GM12878 (cell line): ENCODE measurements around the gene DCAF12L2. TPM values are rescaled to one million over a fixed set of nuclear protein-coding genes. Genes with fewer than 3 reads are reported as not detected.

ENCODE experiments used
- ATAC-seq: fragments of 200-7000 bp; cut with Tn5 transposase; 3 replicates; pipeline ENCODE4 v1.9.1; 2020; ENCODE audit warnings: mild to moderate bottlenecking, moderate library complexity
- BruUV-seq: library from RNA; stranded (reverse); fragments of 400-500 nt; replicated peaks from 2 replicates; lab custom pipeline; 2021; lab: Mats Ljungman, UMichigan
- CTCF ChIA-PET: fragments of 300-600 bp; sonication (Branson Sonifier 250); formaldehyde crosslinking; extraction: SDS; loops from one replicate; lab custom pipeline; 2021; ENCODE audit warnings: inconsistent platforms; lab: Yijun Ruan, JAX
- POLR2A ChIA-PET: fragments of 350-600 bp; formaldehyde crosslinking; extraction: SDS; loops from one replicate; lab custom pipeline; 2021; ENCODE audit warnings: inconsistent platforms; lab: Charles Lee
- RAD21 ChIA-PET: fragments of 300-600 bp; sonication (Branson Sonifier 250); formaldehyde crosslinking; loops from one replicate; lab custom pipeline; 2023; ENCODE audit warnings: antibody characterized with exemption; ENCODE audit not compliant: unreplicated experiment; lab: Charles Lee
- SMC1A ChIA-PET: fragments of 300-600 bp; sonication (Branson Sonifier 250); formaldehyde crosslinking; loops from one replicate; lab custom pipeline; 2023; ENCODE audit not compliant: unreplicated experiment, uncharacterized antibody; lab: Charles Lee
- DNase-seq: peaks from one replicate; pipeline ENCODE4 v3.0.0-alpha.2; 2011; ENCODE audit warnings: low read depth, low spot score
- FAIRE-seq: peaks from 3 replicates; lab custom pipeline; 2011; peaks lifted over from hg19 to GRCh38; lab: Jason Lieb, UNC
- H2AFZ ChIP-seq: 2 replicates; pipeline ENCODE4 v1.6.0; 2011; ENCODE audit warnings: low read depth, low read length, control low read depth; ENCODE audit not compliant: control insufficient read depth
- H3K27ac ChIP-seq: 2 replicates; pipeline ENCODE4 v1.5.1; 2011; ENCODE audit warnings: control low read depth; ENCODE audit not compliant: control insufficient read depth, insufficient read depth
- H3K27me3 ChIP-seq, 2 experiments: replicated peaks in 1 of 2; 2 replicates each; pipeline versions ENCODE4 v1.6.0 to v1.6.1; 2011; ENCODE audit warnings: low read length in 1 of 2; ENCODE audit not compliant: control insufficient read depth in 2 of 2, insufficient read depth in 2 of 2
- H3K36me3 ChIP-seq, 2 experiments: 2 replicates each; pipeline ENCODE4 v1.5.1; 2011; ENCODE audit warnings: low read length in 1 of 2; ENCODE audit not compliant: control insufficient read depth in 2 of 2, insufficient read depth in 2 of 2
- H3K4me1 ChIP-seq: 2 replicates; pipeline ENCODE4 v1.6.1; 2011; ENCODE audit warnings: mild to moderate bottlenecking, low read length, moderate library complexity, mixed read lengths; ENCODE audit not compliant: control insufficient read depth, insufficient read depth
- H3K4me2 ChIP-seq: 2 replicates; pipeline ENCODE4 v1.6.0; 2011; ENCODE audit warnings: control low read depth; ENCODE audit not compliant: control insufficient read depth, insufficient read depth
- H3K4me3 ChIP-seq: fragments of 200-600 bp; sonication (generic); 2 replicates; pipeline ENCODE4 v1.5.1; 2016
- H3K79me2 ChIP-seq: 2 replicates; pipeline ENCODE4 v1.6.0; 2011; ENCODE audit warnings: low read length; ENCODE audit not compliant: control insufficient read depth, insufficient read depth
- H3K9ac ChIP-seq: 2 replicates; pipeline ENCODE4 v1.8.0; 2011; ENCODE audit warnings: low read length, control low read depth, mixed read lengths; ENCODE audit not compliant: control insufficient read depth, insufficient read depth
- H3K9me3 ChIP-seq: replicated peaks from 3 replicates; pipeline ENCODE4 v1.5.1; 2011; ENCODE audit warnings: mild to moderate bottlenecking, low read length; ENCODE audit not compliant: control insufficient read depth, insufficient read depth
- H4K20me1 ChIP-seq: 2 replicates; pipeline ENCODE4 v1.6.0; 2011; ENCODE audit not compliant: control insufficient read depth, insufficient read depth
- BMI1 ChIP-seq: fragments of 450-650 bp; IDR thresholded peaks from 2 replicates; pipeline ENCODE4 v1.6.1; 2016; ENCODE audit warnings: mild to moderate bottlenecking, moderate library complexity, borderline replicate concordance
- CREM ChIP-seq: IDR thresholded peaks from 2 replicates; pipeline ENCODE4 v1.6.1; 2014; ENCODE audit warnings: antibody characterized with exemption, low read depth
- CTCF ChIP-seq, 3 experiments: IDR thresholded peaks in 2 of 3; conservative IDR thresholded peaks in 1 of 3; 2 replicates each; pipeline ENCODE4 v1.5.1; 2011; ENCODE audit warnings: low read depth in 3 of 3, low read length in 3 of 3, mild to moderate bottlenecking in 3 of 3, control low read depth in 2 of 3, moderate library complexity in 2 of 3, inconsistent platforms in 1 of 3, mixed read lengths in 1 of 3; ENCODE audit not compliant: control insufficient read depth in 2 of 3, insufficient read depth in 1 of 3; ENCODE audit errors: extremely low read depth in 1 of 3
- IRF3 ChIP-seq: fragments of 450-650 bp; IDR thresholded peaks from 2 replicates; pipeline ENCODE4 v1.6.1; 2014; ENCODE audit warnings: mild to moderate bottlenecking
- RAD21 ChIP-seq: IDR thresholded peaks from 2 replicates; pipeline ENCODE4 v1.6.1; 2011; ENCODE audit warnings: mild to moderate bottlenecking, low read depth, low read length, moderate library complexity; ENCODE audit not compliant: insufficient read depth
- RCOR1 ChIP-seq: conservative IDR thresholded peaks from 2 replicates; pipeline ENCODE4 v1.6.1; 2012; ENCODE audit warnings: low read depth, low read length, improper control_type of control experiment
- RELB ChIP-seq: fragments of 450-650 bp; IDR thresholded peaks from 2 replicates; pipeline ENCODE4 v1.6.1; 2017; ENCODE audit warnings: low read depth, mild to moderate bottlenecking, moderate library complexity
- SREBF1 ChIP-seq: IDR thresholded peaks from 2 replicates; pipeline ENCODE4 v1.6.1; 2012; ENCODE audit warnings: mild to moderate bottlenecking, low read length
- SRF ChIP-seq, 2 experiments: IDR thresholded peaks; 2 replicates each; pipeline ENCODE4 v1.6.1; 2011; ENCODE audit warnings: low read depth in 2 of 2, low read length in 2 of 2, mild to moderate bottlenecking in 1 of 2, moderate library complexity in 1 of 2
- TCF12 ChIP-seq: IDR thresholded peaks from 2 replicates; pipeline ENCODE4 v1.6.1; 2011; ENCODE audit warnings: low read depth, mild to moderate bottlenecking, low read length
- USF2 ChIP-seq: IDR thresholded peaks from 2 replicates; pipeline ENCODE4 v1.6.1; 2011; ENCODE audit warnings: low read depth, low read length, improper control_type of control experiment, borderline replicate concordance
- WGBS: methylation state at CpG from one replicate; pipeline ENCODE4 v1.1.6; 2016; ENCODE audit warnings: low lambda C conversion rate; ENCODE audit not compliant: insufficient replicate concordance, insufficient coverage; ENCODE audit errors: missing lambda C conversion rate; 5-methylcytosine and 5-hydroxymethylcytosine counted together
- in situ Hi-C: fragments of 300-500 bp; cut with MboI; formaldehyde crosslinking; loops from 9 replicates; pipeline ENCODE4 v1.14.3; 2018; ENCODE audit warnings: mixed read lengths
- intact Hi-C: fragments of 100-400 bp; cut with micrococcal nuclease; formaldehyde crosslinking; loops from one replicate; pipeline ENCODE4 v1.14.2; 2022; ENCODE audit not compliant: unreplicated experiment
- polyA plus RNA-seq, 11 experiments: library from polyadenylated mRNA; depleted of rRNA in 4 of 11; unstranded in 6 of 11; stranded (reverse) in 5 of 11; fragments of >200 nt; fragmentation: Nextera tagmentation in 4 of 11; fragmentation: Illumina TruSeq in 1 of 11; extraction: Ambion mirVana in 4 of 11; extraction: Trizol in 1 of 11; gene quantifications; 1 replicate in 1 of 11; 2 replicates in 10 of 11; pipeline versions ENCODE4 v1.2.1 to v1.2.3, GENCODE V29; 2011 to 2016; ENCODE audit warnings: inconsistent platforms in 2 of 11, missing spikeins in 2 of 11, low read depth in 1 of 11
- total RNA-seq, 4 experiments: library from RNA; depleted of rRNA in 3 of 4; stranded (reverse); fragments of >200 nt in 3 of 4; fragmentation: Illumina TruSeq in 1 of 4; extraction: Trizol in 1 of 4; gene quantifications; 2 replicates each; pipeline versions ENCODE4 v1.2.1 to v1.2.3, GENCODE V29; 2013 to 2021

The DCAF12L2 gene
- total and polyA plus RNA-seq, 10 of the 15 experiments (the other 5 are each of a cell fraction or from before 2014, with no cell fraction given), result not detected

- no peak for TF ChIP-seq RELB
- TF ChIP-seq SRF (IDR thresholded peaks at IDR 0.05; ENCODE audit: low read depth in 2 of 2, low read length in 2 of 2), result no peak
- TF ChIP-seq CREM, result no peak
- no peak for TF ChIP-seq SREBF1
- no peak for TF ChIP-seq BMI1
- TF ChIP-seq USF2, result no peak
- TF ChIP-seq IRF3, result no peak
- no peak for TF ChIP-seq RCOR1
Measured at GRCh38 chrX:126141014-126141413, 25.1 kb downstream of the DCAF12L2 start (continued).

- H3K4me2 ChIP-seq, result no peak overlapping the region
- peak; percentile 43 for TF ChIP-seq RAD21
- TF ChIP-seq CTCF (IDR thresholded peaks at IDR 0.05 in 2 of 3, conservative IDR thresholded peaks at IDR 0.05 in 1 of 3; ENCODE audit: control insufficient read depth in 2 of 3, extremely low read depth in 1 of 3, insufficient read depth in 1 of 3, low read depth in 3 of 3, low read length in 3 of 3), result peak; percentile 33 to 55 (median 50); a peak in 4 of 6 replicates
- no peak for TF ChIP-seq TCF12
- no peak overlapping the region for H3K9ac ChIP-seq
- no peak overlapping the region for H3K4me3 ChIP-seq
- ATAC-seq (peak; percentile 64), FAIRE-seq (no peak), DNase-seq (no peak)
- H3K4me1 ChIP-seq, result no peaks in the 10 kb centered on the region
- no peaks in the 10 kb centered on the region for H3K79me2 ChIP-seq
- POLR2A ChIA-PET, result no interaction called here
- CTCF ChIA-PET, result interaction anchor here (1.2 kb wide), 1 partner anchor 140 kb away, joined by 3 read pairs; no protein-coding TSS in a partner anchor
- 57% methylated on average over 1 of the region's 1 CpG for WGBS
- H3K9me3 ChIP-seq, result no peaks in the 10 kb centered on the region
- in situ Hi-C loops, result no loop called here
- H2AFZ ChIP-seq, result no peak overlapping the region
- intact Hi-C loops, result no loop called here
- BruUV-seq, result no TSS peak
- SMC1A ChIA-PET, result no interaction called here
- H4K20me1 ChIP-seq, result no peaks in the 10 kb centered on the region
- RAD21 ChIA-PET, result no interaction called here
- no peaks in the 10 kb centered on the region for H3K27me3 ChIP-seq
- H3K36me3 ChIP-seq, result no peaks in the 10 kb centered on the region
- H3K27ac ChIP-seq, result no peak overlapping the region
Measured at GRCh38 chrX:126137899-126138298, 28.2 kb downstream of the DCAF12L2 start.
